HCT116 (cell line): ENCODE data around the gene IL1RAPL2. TPM values are rescaled to one million over a fixed set of nuclear protein-coding genes. Genes with fewer than 3 reads are reported as not detected.

Experiments
- ATAC-seq: fragments of 200-7000 bp; cut with Tn5 transposase; 2 replicates; pipeline ENCODE4 v1.9.1; 2020; ENCODE audit warnings: mild to moderate bottlenecking, moderate library complexity
- BruUV-seq: library from RNA; stranded (reverse); fragments of 400-500 nt; replicated peaks from 2 replicates; lab custom pipeline; 2021; lab: Mats Ljungman, UMichigan
- CTCF ChIA-PET: fragments of 300-600 bp; sonication (Branson Sonifier 250); formaldehyde crosslinking; loops from one replicate; lab custom pipeline; 2021; ENCODE audit warnings: antibody characterized with exemption; lab: Charles Lee
- POLR2A ChIA-PET: fragments of 300-600, 350-600 bp; sonication (Branson Sonifier 250); formaldehyde crosslinking; loops from one replicate; lab custom pipeline; 2021; ENCODE audit warnings: antibody characterized with exemption; lab: Charles Lee
- RAD21 ChIA-PET, 2 experiments: fragments of 300-600 bp; sonication (Branson Sonifier 250); formaldehyde crosslinking; loops; one replicate each; lab custom pipeline; 2023; ENCODE audit warnings: low total read pairs in 2 of 2; ENCODE audit not compliant: uncharacterized antibody in 2 of 2, unreplicated experiment in 2 of 2, low non-redundant PET in 1 of 2; lab: Charles Lee
- DNase-seq: peaks from one replicate; pipeline ENCODE4 v3.0.0-alpha.2; 2010; ENCODE audit warnings: low read depth, low spot score
- H2AFZ ChIP-seq: fragments of 200-600 bp; shearing (Covaris generic), sonication (generic); 2 replicates; pipeline ENCODE4 v1.6.1; 2017; ENCODE audit warnings: low read depth, mixed run types, mixed read lengths, antibody characterized with exemption, low read length; ENCODE audit not compliant: poor library complexity, severe bottlenecking
- H3K27ac ChIP-seq: 2 replicates; pipeline ENCODE4 v1.5.1; 2012; ENCODE audit warnings: low read depth, low read length
- H3K27me3 ChIP-seq: fragments of 200-600 bp; sonication (generic); 2 replicates; pipeline ENCODE4 v1.6.1; 2016; ENCODE audit warnings: mixed run types, low read length, mixed read lengths; ENCODE audit not compliant: insufficient read depth
- H3K36me3 ChIP-seq, 2 experiments: fragments of 200-500 bp in 1 of 2; fragments of 200-600 bp in 1 of 2; sonication (Bioruptor generic) in 1 of 2; sonication (generic) in 1 of 2; 2 replicates each; pipeline versions ENCODE4 v1.5.1 to v1.6.1; 2014 to 2016; ENCODE audit warnings: low read length in 2 of 2, inconsistent platforms in 1 of 2, mixed read lengths in 1 of 2, mixed run types in 1 of 2; ENCODE audit not compliant: insufficient read depth in 2 of 2, control insufficient read depth in 1 of 2
- H3K4me1 ChIP-seq, 2 experiments: fragments of 200-600 bp in 1 of 2; sonication (generic) in 1 of 2; 2 replicates each; pipeline versions ENCODE4 v1.5.1 to v1.6.1; 2012 to 2017; ENCODE audit warnings: low read length in 2 of 2, inconsistent platforms in 1 of 2, mild to moderate bottlenecking in 1 of 2, mixed read lengths in 1 of 2, mixed run types in 1 of 2, moderate library complexity in 1 of 2; ENCODE audit not compliant: insufficient read depth in 2 of 2, control insufficient read depth in 1 of 2
- H3K4me2 ChIP-seq: fragments of 200-600 bp; sonication (generic); 2 replicates; pipeline ENCODE4 v1.6.1; 2017; ENCODE audit warnings: mixed run types, low read length, mixed read lengths
- H3K4me3 ChIP-seq, 2 experiments: fragments of 200-600 bp in 1 of 2; sonication (generic) in 1 of 2; replicated peaks in 1 of 2; 2 replicates each; pipeline ENCODE4 v1.5.1; 2011 to 2016; ENCODE audit warnings: low read length in 2 of 2, control low read depth in 1 of 2, low read depth in 1 of 2, mild to moderate bottlenecking in 1 of 2, mixed read lengths in 1 of 2, mixed run types in 1 of 2
- H3K79me2 ChIP-seq: fragments of 200-600 bp; sonication (generic); 2 replicates; pipeline ENCODE4 v1.6.1; 2017; ENCODE audit warnings: mild to moderate bottlenecking, mixed run types, low read length, moderate library complexity, mixed read lengths; ENCODE audit not compliant: insufficient read depth
- H3K9ac ChIP-seq: fragments of 200-600 bp; sonication (generic); 2 replicates; pipeline ENCODE4 v1.6.1; 2016; ENCODE audit warnings: low read length, mixed read lengths
- H3K9me2 ChIP-seq: fragments of 200-600 bp; sonication (generic), shearing (Covaris generic); 2 replicates; pipeline ENCODE4 v1.6.1; 2017; ENCODE audit warnings: mixed run types, mild to moderate bottlenecking, moderate library complexity; ENCODE audit not compliant: insufficient read depth
- H3K9me3 ChIP-seq, 2 experiments: fragments of 200-500 bp in 1 of 2; fragments of 200-600 bp in 1 of 2; sonication (Bioruptor generic) in 1 of 2; sonication (generic) in 1 of 2; 2 replicates each; pipeline ENCODE4 v1.6.1; 2014 to 2017; ENCODE audit warnings: low read length in 2 of 2, mixed read lengths in 2 of 2, inconsistent platforms in 1 of 2, low read depth in 1 of 2, mild to moderate bottlenecking in 1 of 2, mixed run types in 1 of 2, moderate library complexity in 1 of 2; ENCODE audit not compliant: control insufficient read depth in 1 of 2, insufficient read depth in 1 of 2
- H4K20me1 ChIP-seq: fragments of 200-600 bp; sonication (generic), shearing (Covaris generic); 2 replicates; pipeline ENCODE4 v1.6.1; 2017; ENCODE audit warnings: mixed run types, mild to moderate bottlenecking, moderate library complexity; ENCODE audit not compliant: insufficient read depth
- CBX3 ChIP-seq: IDR thresholded peaks from 2 replicates; pipeline ENCODE4 v1.6.1; 2012; ENCODE audit warnings: low read depth
- CEBPB ChIP-seq: IDR thresholded peaks from 2 replicates; pipeline ENCODE4 v1.6.1; 2012; ENCODE audit warnings: low read depth
- EGR1 ChIP-seq: IDR thresholded peaks from 2 replicates; pipeline ENCODE4 v1.6.1; 2012; ENCODE audit warnings: low read depth
- ELF1 ChIP-seq: IDR thresholded peaks from 2 replicates; pipeline ENCODE4 v1.6.1; 2012; ENCODE audit warnings: low read depth, borderline replicate concordance
- EZH2 ChIP-seq: fragments of 200-600 bp; sonication (generic); IDR thresholded peaks from 2 replicates; pipeline ENCODE4 v1.6.1; 2017; ENCODE audit warnings: antibody characterized with exemption, mixed run types
- EZH2phosphoT487 ChIP-seq: fragments of 200-600 bp; IDR thresholded peaks from 2 replicates; pipeline ENCODE4 v1.6.1; 2018; ENCODE audit warnings: antibody characterized with exemption, borderline replicate concordance
- POLR2A ChIP-seq: IDR thresholded peaks from 2 replicates; pipeline ENCODE4 v1.7.0; 2011; ENCODE audit warnings: borderline replicate concordance; ENCODE audit not compliant: insufficient read depth, insufficient read length; ENCODE audit errors: extremely low read depth
- POLR2AphosphoS5 ChIP-seq: IDR thresholded peaks from 2 replicates; pipeline ENCODE4 v1.6.1; 2011; ENCODE audit warnings: mild to moderate bottlenecking, low read depth, low read length, moderate library complexity
- RAD21 ChIP-seq: IDR thresholded peaks from 2 replicates; pipeline ENCODE4 v1.6.1; 2012; ENCODE audit warnings: low read depth, mild to moderate bottlenecking
- SIN3A ChIP-seq: IDR thresholded peaks from 2 replicates; pipeline ENCODE4 v1.6.1; 2012; ENCODE audit warnings: low read depth
- SP1 ChIP-seq: IDR thresholded peaks from 2 replicates; pipeline ENCODE4 v1.6.1; 2012; ENCODE audit warnings: low read depth
- SRF ChIP-seq: IDR thresholded peaks from 2 replicates; pipeline ENCODE4 v1.6.1; 2012; ENCODE audit warnings: low read depth
- TCF7L2 ChIP-seq: IDR thresholded peaks from 2 replicates; pipeline ENCODE4 v1.7.0; 2011; ENCODE audit warnings: borderline replicate concordance, inconsistent platforms; ENCODE audit not compliant: insufficient read depth, insufficient read length; ENCODE audit errors: extremely low read depth
- ZNF274 ChIP-seq: fragments of 200-500 bp; sonication (Bioruptor generic); IDR thresholded peaks from 2 replicates; pipeline ENCODE4 v1.6.1; 2014; ENCODE audit warnings: mild to moderate bottlenecking, low read depth, low read length, inconsistent platforms
- intact Hi-C: fragments of 100-400 bp; cut with micrococcal nuclease; formaldehyde crosslinking; loops from 2 replicates; pipeline ENCODE4 v1.10.0; 2022
- total RNA-seq: library from RNA; stranded (reverse); gene quantifications from one replicate; pipeline ENCODE4 v1.2.1, GENCODE V29; 2021; ENCODE audit not compliant: unreplicated experiment
- TF ChIP-seq, protein P1 (sequence below): IDR thresholded peaks from 2 replicates; pipeline ENCODE4 v1.6.1; 2012
- TF ChIP-seq, protein P2 (sequence below): IDR thresholded peaks from 2 replicates; pipeline ENCODE4 v1.6.1; 2012; ENCODE audit warnings: low read depth
- TF ChIP-seq, protein P3 (sequence below), 3 experiments: fragments of 200-600 bp in 1 of 3; sonication (generic) in 1 of 3; IDR thresholded peaks in 2 of 3; conservative IDR thresholded peaks in 1 of 3; 2 replicates each; pipeline ENCODE4 v1.5.1; 2012 to 2017; ENCODE audit warnings: low read depth in 2 of 3, low read length in 2 of 3, antibody characterized with exemption in 1 of 3, borderline replicate concordance in 1 of 3, control low read depth in 1 of 3, mild to moderate bottlenecking in 1 of 3, mixed read lengths in 1 of 3, mixed run types in 1 of 3, moderate library complexity in 1 of 3; ENCODE audit not compliant: insufficient read depth in 1 of 3
- TF ChIP-seq, protein P4 (sequence below): IDR thresholded peaks from 2 replicates; pipeline ENCODE4 v1.6.1; 2012

IL1RAPL2 gene
- total RNA-seq, 1 experiment from 2014 or later: not detected

DNA sequence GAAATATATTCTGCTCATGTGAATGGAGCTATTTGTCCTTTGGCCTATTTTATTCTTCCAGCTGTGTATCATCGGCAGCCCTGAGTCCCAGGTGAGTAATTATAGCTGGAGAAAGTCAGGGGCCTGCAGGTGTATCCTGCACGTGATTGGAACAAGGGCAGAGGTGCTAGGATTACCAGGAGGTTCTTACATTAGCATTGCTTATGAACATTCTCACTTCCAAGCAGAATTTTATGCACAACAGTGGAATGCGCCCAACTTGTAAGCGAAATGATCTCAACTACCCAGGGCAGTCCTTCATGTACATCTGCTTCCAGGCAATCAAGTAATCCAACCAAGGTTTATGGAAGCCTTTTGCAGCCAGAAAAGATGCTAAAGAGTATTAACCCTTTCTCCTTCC, 1187.4 kb downstream of the IL1RAPL2 start:
- Histone ChIP-seq H3K9ac (no peak overlapping the region), H3K4me3 (no peak overlapping the region), H3K4me1 (no peaks in the 10 kb centered on the region), H3K79me2 (no peaks in the 10 kb centered on the region), H2AFZ (no peak overlapping the region), H3K36me3 (no peaks in the 10 kb centered on the region), H3K9me3 (no peaks in the 10 kb centered on the region), H3K4me2 (no peak overlapping the region), H4K20me1 (no peaks in the 10 kb centered on the region), H3K9me2 (no peaks in the 10 kb centered on the region), H3K27ac (no peak overlapping the region), H3K27me3 (no peaks in the 10 kb centered on the region)
- no peak for TF ChIP-seq SRF
- TF ChIP-seq RAD21: no peak
- TF ChIP-seq POLR2A: no peak
- no peak for TF ChIP-seq EZH2
- no peak for TF ChIP-seq ELF1
- no peak for TF ChIP-seq EGR1
- no peak for TF ChIP-seq ZNF274
- no peak for TF ChIP-seq SP1
- TF ChIP-seq, protein P1, sequence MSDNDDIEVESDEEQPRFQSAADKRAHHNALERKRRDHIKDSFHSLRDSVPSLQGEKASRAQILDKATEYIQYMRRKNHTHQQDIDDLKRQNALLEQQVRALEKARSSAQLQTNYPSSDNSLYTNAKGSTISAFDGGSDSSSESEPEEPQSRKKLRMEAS: no peak
- TF ChIP-seq TCF7L2: no peak
- no peak for TF ChIP-seq EZH2phosphoT487
- TF ChIP-seq, protein P2, sequence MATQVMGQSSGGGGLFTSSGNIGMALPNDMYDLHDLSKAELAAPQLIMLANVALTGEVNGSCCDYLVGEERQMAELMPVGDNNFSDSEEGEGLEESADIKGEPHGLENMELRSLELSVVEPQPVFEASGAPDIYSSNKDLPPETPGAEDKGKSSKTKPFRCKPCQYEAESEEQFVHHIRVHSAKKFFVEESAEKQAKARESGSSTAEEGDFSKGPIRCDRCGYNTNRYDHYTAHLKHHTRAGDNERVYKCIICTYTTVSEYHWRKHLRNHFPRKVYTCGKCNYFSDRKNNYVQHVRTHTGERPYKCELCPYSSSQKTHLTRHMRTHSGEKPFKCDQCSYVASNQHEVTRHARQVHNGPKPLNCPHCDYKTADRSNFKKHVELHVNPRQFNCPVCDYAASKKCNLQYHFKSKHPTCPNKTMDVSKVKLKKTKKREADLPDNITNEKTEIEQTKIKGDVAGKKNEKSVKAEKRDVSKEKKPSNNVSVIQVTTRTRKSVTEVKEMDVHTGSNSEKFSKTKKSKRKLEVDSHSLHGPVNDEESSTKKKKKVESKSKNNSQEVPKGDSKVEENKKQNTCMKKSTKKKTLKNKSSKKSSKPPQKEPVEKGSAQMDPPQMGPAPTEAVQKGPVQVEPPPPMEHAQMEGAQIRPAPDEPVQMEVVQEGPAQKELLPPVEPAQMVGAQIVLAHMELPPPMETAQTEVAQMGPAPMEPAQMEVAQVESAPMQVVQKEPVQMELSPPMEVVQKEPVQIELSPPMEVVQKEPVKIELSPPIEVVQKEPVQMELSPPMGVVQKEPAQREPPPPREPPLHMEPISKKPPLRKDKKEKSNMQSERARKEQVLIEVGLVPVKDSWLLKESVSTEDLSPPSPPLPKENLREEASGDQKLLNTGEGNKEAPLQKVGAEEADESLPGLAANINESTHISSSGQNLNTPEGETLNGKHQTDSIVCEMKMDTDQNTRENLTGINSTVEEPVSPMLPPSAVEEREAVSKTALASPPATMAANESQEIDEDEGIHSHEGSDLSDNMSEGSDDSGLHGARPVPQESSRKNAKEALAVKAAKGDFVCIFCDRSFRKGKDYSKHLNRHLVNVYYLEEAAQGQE: no peak
- no peak for TF ChIP-seq POLR2AphosphoS5
- TF ChIP-seq CBX3: no peak
- no peak for TF ChIP-seq CEBPB
- TF ChIP-seq, protein P3, sequence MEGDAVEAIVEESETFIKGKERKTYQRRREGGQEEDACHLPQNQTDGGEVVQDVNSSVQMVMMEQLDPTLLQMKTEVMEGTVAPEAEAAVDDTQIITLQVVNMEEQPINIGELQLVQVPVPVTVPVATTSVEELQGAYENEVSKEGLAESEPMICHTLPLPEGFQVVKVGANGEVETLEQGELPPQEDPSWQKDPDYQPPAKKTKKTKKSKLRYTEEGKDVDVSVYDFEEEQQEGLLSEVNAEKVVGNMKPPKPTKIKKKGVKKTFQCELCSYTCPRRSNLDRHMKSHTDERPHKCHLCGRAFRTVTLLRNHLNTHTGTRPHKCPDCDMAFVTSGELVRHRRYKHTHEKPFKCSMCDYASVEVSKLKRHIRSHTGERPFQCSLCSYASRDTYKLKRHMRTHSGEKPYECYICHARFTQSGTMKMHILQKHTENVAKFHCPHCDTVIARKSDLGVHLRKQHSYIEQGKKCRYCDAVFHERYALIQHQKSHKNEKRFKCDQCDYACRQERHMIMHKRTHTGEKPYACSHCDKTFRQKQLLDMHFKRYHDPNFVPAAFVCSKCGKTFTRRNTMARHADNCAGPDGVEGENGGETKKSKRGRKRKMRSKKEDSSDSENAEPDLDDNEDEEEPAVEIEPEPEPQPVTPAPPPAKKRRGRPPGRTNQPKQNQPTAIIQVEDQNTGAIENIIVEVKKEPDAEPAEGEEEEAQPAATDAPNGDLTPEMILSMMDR (IDR thresholded peaks at IDR 0.05 in 2 of 3, conservative IDR thresholded peaks at IDR 0.05 in 1 of 3; ENCODE audit: borderline replicate concordance in 1 of 3, insufficient read depth in 1 of 3, low read depth in 2 of 3, low read length in 2 of 3): no peak
- TF ChIP-seq, protein P4, sequence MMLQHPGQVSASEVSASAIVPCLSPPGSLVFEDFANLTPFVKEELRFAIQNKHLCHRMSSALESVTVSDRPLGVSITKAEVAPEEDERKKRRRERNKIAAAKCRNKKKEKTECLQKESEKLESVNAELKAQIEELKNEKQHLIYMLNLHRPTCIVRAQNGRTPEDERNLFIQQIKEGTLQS: no peak
- no peak for TF ChIP-seq SIN3A
- ChIA-PET CTCF (no interaction called here), POLR2A (no interaction called here), RAD21 (no interaction called here)
- no TSS peak for BruUV-seq
- DNase-seq (no peak), ATAC-seq (no peak)
- intact Hi-C loops: no loop called here
